HFFc6 (cell line): Measurements from ENCODE around the gene RENBP. TPM values are rescaled to one million over a fixed set of nuclear protein-coding genes. Genes with fewer than 3 reads are reported as not detected.

Experiments used
- DNase-seq: peaks from one replicate; pipeline ENCODE4 v3.0.0-alpha.2; 2018
- H3K27ac Mint-ChIP-seq: 2 replicates; pipeline ENCODE4 v1.8.0; 2020; ENCODE audit warnings: mild to moderate bottlenecking, mixed read lengths
- H3K27me3 Mint-ChIP-seq: 2 replicates; pipeline ENCODE4 v1.8.0; 2021; ENCODE audit warnings: mild to moderate bottlenecking, moderate library complexity, mixed read lengths; ENCODE audit not compliant: insufficient read depth
- H3K36me3 Mint-ChIP-seq: 2 replicates; pipeline ENCODE4 v1.8.0; 2021; ENCODE audit warnings: low read depth, mixed read lengths
- H3K4me1 Mint-ChIP-seq: 2 replicates; pipeline ENCODE4 v1.8.0; 2020; ENCODE audit warnings: low read depth, mixed read lengths
- H3K4me3 Mint-ChIP-seq: 2 replicates; pipeline ENCODE4 v1.8.0; 2020; ENCODE audit warnings: mild to moderate bottlenecking, moderate library complexity, mixed read lengths
- H3K9me3 Mint-ChIP-seq: 2 replicates; pipeline ENCODE4 v1.8.0; 2020; ENCODE audit warnings: mild to moderate bottlenecking, mixed read lengths
- microRNA-seq: library from miRNA; unstranded; fragments of <30 nt; microRNA quantifications from one replicate; pipeline ENCODE4, GENCODE V29; 2019
- total RNA-seq, 6 experiments: library from RNA; stranded (reverse); fragmentation: NEBNext Ultra II Directional; extraction: Animal tissue kit (Norgen Biotek cat#: 25700); gene quantifications; 2 replicates in 1 of 6; 3 replicates in 5 of 6; pipeline ENCODE4 v1.2.3, GENCODE V29; 2021
- TF ChIP-seq, protein P1 (sequence below): fragments of 200-600 bp; sonication (generic); IDR thresholded peaks from 2 replicates; pipeline ENCODE4 v1.5.0; 2021; ENCODE audit warnings: antibody characterized with exemption, mild to moderate bottlenecking

The RENBP gene
- total RNA-seq, 6 experiments from 2014 or later = 0.23 to 0.75 (median 0.40) TPM; not detected in 2

DNA sequence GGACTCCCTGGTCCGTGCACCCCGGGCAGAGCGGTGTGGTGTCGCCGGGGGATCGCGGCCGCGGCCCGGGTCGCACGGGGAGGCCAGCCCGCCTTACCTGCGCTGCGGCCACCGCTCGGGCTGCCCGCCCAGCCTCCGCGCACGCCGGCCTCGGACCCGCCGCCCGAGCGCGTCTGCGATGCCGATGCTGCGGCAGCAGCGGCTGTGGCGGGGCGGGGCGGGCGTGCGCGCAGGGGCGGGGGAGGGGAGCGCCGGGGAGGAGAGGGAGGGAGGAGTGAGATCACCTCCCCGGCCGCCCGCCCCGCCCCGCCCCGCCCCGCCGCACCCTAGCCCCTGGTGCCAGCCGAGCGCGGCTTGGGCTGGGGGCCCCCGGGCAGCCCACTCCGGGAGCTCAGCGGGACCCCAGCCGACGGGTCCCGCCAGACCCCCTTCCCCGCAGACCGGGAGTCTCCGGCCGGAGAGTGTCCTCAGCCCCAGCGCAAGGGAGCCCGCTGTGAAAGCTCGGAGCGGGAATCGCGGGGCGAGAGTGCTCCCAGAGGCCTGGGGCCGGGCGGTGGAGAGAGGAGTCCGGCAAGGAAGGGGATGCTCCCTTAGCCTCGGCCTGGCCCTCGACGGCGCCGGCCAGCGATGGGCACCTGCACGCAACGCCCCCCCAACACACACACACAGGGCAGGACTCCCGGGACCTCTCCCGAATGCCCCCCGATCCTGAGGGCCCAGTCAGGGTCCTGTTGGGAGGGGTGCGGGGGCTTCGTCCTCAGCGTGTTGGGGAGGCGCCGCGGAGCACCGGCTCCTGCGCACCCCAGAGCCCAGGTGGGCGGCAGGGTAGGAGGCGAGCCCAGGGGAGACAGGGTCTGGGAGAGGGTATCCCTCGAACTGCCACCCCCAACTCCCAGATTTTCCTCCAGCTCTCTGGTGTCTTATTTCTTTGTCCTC lies 58.2 kb downstream of the RENBP start, which contains the start of gene L1CAM:
Gene L1CAM (minus strand): TSS at position 206 of the 936 bp plus-strand sequence. CDS start 10,337 bp downstream, outside the sequence.
- H3K4me3 Mint-ChIP-seq = peak within 1 kb of the TSS; percentile 60
- TF ChIP-seq, protein P1, sequence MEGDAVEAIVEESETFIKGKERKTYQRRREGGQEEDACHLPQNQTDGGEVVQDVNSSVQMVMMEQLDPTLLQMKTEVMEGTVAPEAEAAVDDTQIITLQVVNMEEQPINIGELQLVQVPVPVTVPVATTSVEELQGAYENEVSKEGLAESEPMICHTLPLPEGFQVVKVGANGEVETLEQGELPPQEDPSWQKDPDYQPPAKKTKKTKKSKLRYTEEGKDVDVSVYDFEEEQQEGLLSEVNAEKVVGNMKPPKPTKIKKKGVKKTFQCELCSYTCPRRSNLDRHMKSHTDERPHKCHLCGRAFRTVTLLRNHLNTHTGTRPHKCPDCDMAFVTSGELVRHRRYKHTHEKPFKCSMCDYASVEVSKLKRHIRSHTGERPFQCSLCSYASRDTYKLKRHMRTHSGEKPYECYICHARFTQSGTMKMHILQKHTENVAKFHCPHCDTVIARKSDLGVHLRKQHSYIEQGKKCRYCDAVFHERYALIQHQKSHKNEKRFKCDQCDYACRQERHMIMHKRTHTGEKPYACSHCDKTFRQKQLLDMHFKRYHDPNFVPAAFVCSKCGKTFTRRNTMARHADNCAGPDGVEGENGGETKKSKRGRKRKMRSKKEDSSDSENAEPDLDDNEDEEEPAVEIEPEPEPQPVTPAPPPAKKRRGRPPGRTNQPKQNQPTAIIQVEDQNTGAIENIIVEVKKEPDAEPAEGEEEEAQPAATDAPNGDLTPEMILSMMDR = no peak
- H3K9me3 Mint-ChIP-seq = no peaks in the 10 kb centered on the region
- no peak for DNase-seq
- H3K27ac Mint-ChIP-seq = no peak within 1 kb of the TSS
- H3K4me1 Mint-ChIP-seq = peaks cover 14% of the 10 kb centered on the region
- peaks cover 10% of the 10 kb centered on the region for H3K27me3 Mint-ChIP-seq
- H3K36me3 Mint-ChIP-seq = no peaks in the 10 kb centered on the region

Small RNA genes within 50 kb of the gene (microRNA-seq; reads per million reads assigned to microRNA genes)
- gene MIR3202-1 (not detected), gene MIR3202-2 (not detected)

Other genes starting within 250 kb of the RENBP start
- 100 to 1,000 TPM; 203 to 295 (median 218) TPM for gene BCAP31, start 220.3 kb downstream of the RENBP start, total RNA-seq
- gene ABCD1, start 219.8 kb downstream of the RENBP start, total RNA-seq = 10 to 100 TPM; 12.9 to 18.9 (median 14.5) TPM
- gene PLXNB3, start 180.4 kb downstream of the RENBP start, total RNA-seq = 10 to 100 TPM; 13.2 to 33.4 (median 15.8) TPM
- under 1 TPM; 0.14 to 0.51 (median 0.27) TPM for gene SRPK3, start 163.6 kb downstream of the RENBP start, total RNA-seq
- 10 to 100 TPM; 60.2 to 67.1 (median 62.8) TPM for gene IDH3G, start 150.3 kb downstream of the RENBP start, total RNA-seq
- 100 to 1,000 TPM; 171 to 247 (median 182) TPM for gene SSR4, start 150.0 kb downstream of the RENBP start, total RNA-seq
- gene PDZD4, start 114.1 kb downstream of the RENBP start, total RNA-seq = not detected
- gene L1CAM, start 58.5 kb downstream of the RENBP start, total RNA-seq = 10 to 100 TPM; 13.1 to 89.2 (median 14.4) TPM
- gene AVPR2, start 40.0 kb downstream of the RENBP start, total RNA-seq = not detected
- under 1 TPM; 0.18 to 0.63 (median 0.48) TPM for gene ARHGAP4, start 18.4 kb downstream of the RENBP start, total RNA-seq
- gene NAA10, start 9.6 kb downstream of the RENBP start, total RNA-seq = 100 to 1,000 TPM; 130 to 160 (median 146) TPM
- gene HCFC1, start 27.2 kb upstream of the RENBP start, total RNA-seq = 10 to 100 TPM; 52.1 to 62.1 (median 59.0) TPM
- gene TMEM187, start 28.1 kb upstream of the RENBP start, total RNA-seq = 1 to 10 TPM; 3.1 to 8.0 (median 5.7) TPM
- gene IRAK1, start 75.3 kb upstream of the RENBP start, total RNA-seq = 100 to 1,000 TPM; 103 to 133 (median 120) TPM
- 10 to 100 TPM; 28.8 to 35.8 (median 31.9) TPM for gene MECP2, start 153.1 kb upstream of the RENBP start, total RNA-seq
- not detected for gene OPN1LW, start 199.6 kb upstream of the RENBP start, total RNA-seq
- gene OPN1MW, start 238.0 kb upstream of the RENBP start, total RNA-seq = not detected